Right forelimb (tissue), 1 donor: ENCODE results near the gene UBASH3B.

Experiments used
- DNase-seq: peaks from one replicate; pipeline ENCODE4 v3.0.0-alpha.2; 2018

Gene UBASH3B

DNA sequence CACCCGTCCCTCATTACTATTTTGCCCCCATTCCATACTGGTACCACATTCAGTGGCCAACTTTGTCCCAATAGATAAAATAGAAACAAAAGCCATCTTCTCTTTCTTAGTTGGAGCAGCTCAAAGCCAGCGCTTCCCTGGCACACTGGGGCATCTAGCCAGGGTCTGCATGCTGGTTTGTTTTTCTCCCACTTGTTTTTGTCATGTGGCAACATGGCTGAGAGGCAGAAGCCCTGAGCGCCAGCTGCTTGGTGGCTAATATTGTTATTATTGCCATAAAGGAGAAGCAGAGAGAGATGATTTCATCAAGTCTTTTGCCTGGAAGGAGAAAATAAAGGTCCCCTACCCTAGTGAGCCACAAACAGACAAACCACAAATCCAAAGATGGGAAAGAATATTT is 134.4 kb downstream of the UBASH3B start:
- no peak for DNase-seq

DNA sequence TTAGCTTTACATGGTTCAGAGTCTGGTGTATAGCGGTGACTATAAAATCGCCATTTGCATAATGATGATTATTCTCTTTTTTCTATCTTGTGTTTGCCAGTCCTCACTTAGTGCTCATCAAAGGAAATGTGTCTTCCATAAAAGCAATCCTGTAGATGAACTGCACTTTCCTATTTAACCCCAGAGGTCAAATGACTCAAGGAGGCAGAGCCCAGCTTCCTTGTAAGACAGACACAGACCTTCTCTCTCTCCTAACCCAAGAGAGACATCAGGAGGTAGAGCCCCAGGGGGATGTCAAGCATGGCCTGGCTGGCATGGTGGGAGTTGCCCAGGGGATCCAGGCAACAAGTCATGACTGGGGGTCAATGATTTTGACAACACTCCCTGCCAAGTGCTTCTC is 135.9 kb downstream of the UBASH3B start:
- DNase-seq = no peak

DNA sequence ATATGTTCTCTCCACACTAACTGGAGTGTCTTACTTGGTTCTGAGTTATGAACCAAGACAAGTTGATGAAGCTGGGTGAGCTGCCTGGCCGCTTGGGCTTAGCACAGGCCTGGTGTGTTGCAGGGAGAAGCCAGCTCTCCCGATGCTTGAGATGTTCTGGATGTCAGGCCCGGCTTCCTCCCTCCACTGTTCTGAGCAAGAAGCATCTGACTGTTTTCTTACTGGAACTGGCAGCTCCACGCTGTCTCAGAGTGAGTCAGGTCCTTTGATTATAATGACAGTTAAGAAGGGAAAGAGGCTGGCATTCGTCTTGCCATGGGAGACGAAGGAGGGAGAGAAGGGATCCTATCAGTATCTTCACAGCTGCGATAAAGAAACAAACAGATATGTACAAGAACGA is 136.3 kb downstream of the UBASH3B start:
- no peak for DNase-seq

DNA sequence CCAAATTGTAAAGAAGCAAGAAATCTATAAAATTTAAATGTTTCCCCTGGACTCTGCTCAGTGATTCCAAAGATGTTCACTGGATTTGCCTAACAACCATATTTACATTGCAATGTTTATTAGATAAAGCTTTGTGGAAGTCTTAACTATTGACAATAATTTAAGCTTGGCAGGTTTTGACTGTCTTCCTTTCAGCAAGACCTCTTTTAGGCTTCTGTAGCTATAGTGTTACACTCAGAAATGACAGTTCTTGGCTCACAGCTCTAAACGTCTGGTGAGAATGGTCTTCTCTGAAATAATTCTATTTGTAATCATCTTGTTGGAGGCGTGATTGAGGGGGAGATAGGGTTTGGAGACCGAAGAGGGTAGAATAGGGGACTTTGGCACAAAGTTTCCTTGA is 138.0 kb downstream of the UBASH3B start:
- no peak for DNase-seq

DNA sequence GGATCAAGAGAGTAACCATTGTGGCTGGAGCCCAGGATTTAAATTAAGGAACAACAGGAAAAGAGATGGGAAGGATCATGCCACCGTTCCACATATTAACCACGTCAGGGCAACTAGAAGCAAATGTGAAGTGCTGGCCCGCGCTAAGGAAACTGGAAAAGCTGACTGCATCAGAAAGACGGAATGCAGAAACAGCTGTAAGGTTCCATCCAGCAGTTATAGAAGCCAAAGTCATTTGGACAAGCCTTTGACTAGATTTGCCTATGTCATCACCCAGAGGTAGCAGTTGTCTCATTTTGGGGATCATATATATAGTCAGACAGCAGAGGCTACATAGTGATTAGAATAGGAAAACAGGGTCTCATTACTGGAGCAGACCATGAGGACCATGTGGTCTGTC is 139.8 kb downstream of the UBASH3B start:
- no peak for DNase-seq

DNA sequence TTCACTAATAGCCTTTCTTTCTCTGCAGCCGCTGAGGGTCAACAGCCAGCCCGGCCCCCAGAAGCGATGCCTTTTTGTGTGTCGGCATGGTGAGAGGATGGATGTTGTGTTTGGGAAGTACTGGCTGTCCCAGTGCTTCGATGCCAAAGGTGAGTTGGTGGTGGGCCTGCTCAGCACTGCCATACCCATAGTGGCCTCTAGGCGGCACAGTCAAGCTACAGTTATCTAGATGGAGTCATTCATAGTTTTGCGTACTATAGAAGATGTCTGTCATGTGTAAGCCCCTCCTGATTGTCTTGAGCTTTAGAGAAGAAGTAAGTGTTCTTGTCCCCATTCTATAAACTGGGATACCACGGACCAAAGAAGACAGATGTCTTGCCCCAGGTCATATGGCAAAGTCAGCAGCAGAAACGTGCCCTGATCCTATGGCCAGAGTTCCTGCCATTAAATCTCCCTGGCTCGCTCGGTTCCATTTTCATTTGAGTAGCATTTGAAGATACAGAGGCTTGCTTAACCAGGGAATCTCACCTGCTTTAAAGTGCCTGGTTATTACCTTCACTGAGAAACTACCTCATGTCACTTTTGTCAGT is 140.7 kb downstream of the UBASH3B start:
- no peak for DNase-seq

DNA sequence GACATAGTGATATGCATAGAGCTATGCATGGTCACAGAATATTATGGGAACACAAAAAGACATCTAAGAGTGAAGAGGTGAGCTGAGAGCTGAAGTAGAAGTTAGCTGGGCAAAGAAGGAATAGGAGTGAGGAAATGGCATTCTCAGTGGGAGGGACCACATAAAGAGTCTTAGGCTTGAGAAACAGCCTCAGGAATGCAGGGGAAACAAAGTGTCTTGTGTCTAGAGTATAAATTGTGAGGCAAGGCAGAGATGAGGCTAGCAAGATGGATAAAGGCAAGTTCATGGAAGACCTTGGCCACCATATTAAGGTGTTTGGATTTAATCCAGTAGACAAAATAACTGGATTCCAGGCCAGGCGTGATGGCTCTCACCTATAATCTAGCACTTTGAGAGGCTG is 142.1 kb downstream of the UBASH3B start:
- DNase-seq = no peak

DNA sequence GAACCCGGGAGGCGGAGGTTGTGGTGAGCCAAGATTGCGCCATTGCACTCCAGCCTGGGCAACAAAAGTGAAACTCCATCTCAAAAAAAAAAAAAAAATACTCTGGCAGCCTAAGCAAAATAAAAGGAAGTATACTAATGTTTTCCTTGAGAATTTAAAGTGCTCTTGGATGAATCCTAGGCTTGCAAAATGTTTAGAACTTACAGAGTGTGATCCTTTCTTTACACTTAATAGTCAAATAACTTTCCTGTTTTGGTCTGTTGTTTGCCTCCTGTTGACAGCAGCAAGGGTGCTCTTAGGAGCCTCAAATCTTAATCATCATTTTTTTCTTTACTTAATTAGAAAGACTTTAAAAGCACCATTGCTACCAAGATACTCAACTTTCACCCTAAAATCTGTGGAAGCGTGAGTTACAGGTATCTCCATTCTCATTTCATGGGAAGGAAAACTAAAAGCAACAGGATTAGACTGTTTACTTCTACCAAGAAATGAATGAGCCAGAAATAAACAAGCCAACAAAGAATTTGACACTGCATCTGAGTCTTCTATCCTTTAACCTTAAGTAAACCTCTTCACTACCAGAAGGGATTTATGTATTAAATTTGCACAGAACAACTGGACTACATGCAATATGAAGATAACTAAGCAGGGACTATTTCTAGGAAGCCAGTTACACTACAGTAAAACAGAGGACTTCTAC is 144.0 kb downstream of the UBASH3B start:
- no peak for DNase-seq

DNA sequence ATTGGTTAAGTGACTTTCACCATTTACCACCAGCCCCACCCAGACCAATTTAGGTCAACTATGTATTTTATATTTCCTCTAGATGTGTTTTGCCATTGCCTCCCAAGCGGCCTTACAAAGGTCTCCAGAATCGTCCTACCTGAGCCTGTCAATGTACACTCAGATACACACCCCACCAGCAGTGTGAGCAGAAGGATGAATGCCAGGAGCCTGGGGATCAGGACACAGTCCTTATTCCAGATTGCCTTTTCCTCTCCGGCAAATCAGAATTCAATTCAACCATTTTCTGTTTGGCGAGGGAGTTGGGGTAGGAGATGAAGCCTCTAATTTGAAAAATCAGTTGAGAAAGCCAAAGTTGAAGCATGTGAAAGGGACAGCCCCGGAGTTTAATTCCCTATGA is 147.4 kb downstream of the UBASH3B start:
- DNase-seq = no peak

DNA sequence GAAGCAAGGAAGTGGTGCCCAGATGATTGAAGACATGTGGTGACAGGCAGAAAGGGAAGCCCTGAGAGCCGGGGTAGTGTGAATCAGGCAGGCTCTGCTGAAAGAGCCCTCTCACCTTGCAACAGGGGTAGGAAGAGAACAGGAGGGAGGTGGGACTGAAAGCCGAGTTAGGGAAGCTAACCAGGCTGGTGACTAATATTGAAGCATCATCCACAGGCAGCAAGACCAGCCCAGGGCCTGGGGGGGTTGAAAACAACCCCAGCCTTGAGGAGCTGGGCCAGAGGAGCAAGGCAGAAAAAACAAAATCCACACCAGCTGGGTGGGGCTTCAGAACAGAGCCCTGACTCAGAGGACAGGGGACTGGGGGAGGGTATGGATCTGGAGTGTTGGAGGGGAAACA is 147.8 kb downstream of the UBASH3B start:
- no peak for DNase-seq

DNA sequence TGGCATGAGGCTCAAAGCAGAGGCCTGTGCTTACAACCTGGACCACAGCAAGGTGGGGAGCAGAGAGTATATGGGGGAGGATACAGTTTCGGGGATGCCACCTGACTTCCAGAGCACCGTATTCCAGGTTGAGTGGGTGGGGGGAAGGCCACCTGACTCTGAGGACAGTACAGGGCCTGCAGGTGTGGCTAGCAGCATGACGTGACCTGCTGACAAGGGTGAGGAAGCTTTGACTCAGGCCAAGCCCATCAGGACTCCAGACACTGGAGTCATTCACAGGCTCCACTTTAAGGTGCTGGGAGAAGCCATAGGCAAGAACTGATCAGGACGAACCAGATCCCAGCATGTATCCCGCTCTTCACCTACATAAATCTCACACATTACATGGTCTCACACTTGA is 148.2 kb downstream of the UBASH3B start:
- no peak for DNase-seq

DNA sequence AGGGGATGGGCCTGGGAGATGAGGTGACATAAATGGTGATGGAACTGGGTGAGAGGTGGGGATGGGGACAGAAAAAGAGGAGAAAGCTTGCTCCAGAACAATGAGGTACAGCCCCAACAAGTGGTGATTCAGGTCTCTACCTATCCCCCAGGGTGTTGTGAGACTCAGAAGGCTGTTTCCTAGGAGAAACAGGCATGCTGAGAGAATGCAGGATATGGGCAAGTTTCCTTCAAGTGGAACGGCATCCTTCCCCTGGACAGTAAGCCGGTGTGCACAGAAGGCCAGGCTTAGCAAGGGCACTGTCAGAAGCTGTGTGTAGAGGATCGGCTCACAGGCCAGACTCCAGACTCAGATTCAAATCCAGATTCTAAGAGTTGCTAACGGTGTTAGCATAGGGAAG is 148.6 kb downstream of the UBASH3B start:
- no peak for DNase-seq

DNA sequence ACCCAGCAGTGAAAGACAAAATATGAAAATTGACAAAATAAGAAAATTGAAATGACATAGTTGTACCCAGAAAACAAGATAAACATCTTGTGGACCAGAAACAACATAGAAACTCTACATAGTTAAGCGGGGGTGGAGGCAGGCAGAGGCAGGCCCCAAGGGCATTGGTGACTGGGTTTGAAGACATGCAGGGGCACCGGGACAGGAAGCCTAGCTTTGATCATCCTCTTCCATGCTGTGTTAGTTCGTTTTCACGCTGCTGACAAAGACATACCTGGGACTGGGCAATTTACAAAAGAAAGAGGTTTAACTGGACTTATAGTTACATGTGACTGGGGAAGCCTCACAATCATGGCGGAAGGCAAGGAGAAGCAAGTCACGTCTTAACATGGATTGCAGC is 149.3 kb downstream of the UBASH3B start:
- DNase-seq = no peak

DNA sequence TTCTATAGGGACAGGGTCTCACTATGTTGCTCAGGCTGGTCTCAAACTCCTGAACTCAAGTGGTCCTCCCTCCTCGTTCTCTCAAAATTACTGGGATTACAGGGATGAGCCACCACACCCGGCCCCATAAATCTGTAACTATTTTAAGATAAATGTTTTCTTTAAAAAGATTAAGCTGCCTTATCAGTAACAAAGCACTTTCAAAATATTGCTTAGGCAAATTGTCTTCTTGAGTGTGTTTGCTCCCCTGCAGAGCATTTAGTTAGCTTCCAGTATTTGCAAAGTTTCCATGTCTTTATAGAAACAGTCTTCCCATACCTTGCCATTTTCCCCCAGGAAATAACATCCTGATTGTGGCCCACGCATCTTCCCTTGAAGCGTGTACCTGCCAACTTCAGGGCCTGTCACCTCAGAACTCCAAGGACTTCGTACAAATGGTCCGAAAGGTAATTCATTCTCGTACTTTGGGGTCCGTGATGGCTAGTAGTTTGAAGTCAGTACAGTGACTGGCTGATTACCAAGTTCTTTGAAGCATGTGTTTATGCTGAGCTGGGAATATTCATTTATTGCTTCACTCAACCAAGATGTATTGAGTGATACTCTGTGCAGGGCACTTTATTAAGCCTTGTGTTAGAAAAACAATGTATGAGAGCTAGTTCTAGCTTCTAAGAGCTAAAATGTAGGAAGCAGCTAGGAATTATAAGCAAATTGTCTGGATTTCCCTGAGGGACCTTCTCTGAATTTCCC is 152.4 kb downstream of the UBASH3B start:
- no peak for DNase-seq

DNA sequence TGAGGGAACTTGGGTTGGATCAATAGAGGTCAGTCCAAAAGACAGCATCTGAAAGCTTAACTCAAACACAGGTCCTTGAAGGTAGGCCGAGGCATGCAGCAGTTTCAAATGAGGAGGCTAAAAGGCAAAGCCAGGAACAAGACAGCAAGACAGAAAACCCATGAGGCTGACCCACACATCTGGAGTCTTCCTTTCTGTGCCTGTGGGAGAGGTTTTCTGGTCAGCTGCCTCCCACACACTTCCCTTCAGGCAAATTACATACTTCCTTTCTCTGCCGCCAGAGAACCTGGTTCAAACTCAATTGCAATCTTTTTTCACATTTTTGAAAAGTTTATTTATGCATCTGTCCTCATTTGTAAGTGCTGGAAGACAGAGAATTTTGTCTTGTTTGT is 153.0 kb downstream of the UBASH3B start:
- peak; percentile 60 for DNase-seq

DNA sequence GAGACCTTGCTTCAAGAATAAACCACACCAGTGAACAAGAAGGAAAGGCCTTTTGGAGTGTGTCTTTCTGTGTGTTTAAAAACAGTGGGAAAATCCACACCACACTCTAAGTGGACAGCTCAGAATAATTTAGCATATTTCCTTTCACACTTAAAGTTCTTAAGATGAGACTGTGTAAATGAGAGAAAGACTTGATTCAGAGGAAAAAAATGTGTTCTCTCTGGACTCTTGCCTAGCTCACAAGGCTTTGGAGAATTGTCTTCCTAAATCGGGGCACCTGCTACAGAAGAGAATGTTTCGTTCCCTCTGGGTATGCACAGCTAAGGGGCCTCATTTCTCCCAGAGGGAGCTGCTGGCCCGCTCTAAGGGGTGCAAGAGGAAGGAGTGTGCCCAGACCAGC is 154.3 kb downstream of the UBASH3B start:
- DNase-seq = no peak

DNA sequence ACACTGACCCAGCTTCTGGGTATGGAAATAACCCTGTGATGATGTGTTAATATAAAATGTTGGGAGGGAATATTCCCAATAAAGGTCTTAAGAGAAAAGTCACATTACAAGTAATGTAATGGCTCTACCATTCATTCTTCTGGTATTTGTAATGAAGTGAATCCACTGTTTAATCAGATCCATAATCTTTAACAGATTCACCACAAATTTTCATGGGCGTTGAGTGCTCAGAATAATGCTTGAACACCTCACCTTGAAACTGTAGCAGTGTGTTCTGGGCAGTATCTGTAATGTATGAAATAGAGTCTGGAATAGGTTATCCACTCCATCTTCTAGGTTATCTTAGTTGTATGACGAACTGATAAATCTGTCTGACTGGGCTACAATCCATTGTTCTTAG is 156.2 kb downstream of the UBASH3B start:
- no peak for DNase-seq

DNA sequence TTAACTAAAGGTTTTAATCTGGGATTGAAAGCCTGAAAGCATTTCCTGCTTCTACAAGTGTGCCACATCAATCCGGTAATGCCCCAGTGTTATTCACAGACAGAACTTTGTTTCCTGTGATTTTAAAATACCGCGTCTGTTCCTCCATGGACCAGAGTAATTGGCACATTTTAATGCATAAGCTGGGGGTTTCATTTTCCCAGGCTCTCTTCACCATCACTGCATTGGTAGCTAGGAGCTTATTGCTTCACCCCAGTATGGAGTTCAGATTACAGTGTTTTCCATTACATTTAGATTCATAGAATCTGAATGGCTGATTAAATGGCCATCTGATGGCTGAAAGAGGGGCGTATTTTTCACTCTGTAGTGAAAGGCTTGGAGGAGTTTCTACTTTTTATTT is 157.1 kb downstream of the UBASH3B start:
- DNase-seq = no peak

DNA sequence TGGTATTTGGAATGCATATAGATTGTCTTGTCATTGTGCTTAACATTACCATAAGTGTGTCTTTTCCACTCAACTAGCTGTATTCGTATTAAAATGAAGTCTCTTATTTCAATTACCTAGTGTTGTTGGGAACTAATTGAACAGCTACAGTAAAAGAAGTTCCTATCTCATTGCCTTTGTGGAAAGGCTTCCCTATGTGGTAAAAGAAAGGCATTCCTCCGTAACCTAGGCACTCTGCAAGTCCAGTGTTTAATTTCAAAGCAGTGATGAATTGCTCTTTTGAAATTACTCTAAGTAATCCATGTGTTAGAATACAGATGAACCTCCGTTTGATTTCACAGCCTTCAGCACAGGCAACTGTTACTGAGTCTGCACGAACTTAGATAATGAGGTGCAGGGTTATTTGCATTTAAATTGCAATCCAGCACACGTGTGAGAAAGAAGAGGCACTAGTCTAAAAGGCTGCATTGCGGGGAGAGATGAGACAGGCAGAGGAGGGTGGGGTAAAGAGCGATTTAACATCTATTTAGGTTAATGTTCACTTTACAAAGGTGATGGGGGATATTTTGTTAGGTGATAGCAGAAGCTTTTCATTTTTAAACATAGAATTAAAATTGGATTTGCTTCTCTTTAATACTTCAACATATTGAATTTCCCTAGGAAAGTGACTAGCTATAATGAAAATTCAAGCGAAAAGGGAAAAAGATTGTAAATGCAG is 157.8 kb downstream of the UBASH3B start:
- DNase-seq = no peak

DNA sequence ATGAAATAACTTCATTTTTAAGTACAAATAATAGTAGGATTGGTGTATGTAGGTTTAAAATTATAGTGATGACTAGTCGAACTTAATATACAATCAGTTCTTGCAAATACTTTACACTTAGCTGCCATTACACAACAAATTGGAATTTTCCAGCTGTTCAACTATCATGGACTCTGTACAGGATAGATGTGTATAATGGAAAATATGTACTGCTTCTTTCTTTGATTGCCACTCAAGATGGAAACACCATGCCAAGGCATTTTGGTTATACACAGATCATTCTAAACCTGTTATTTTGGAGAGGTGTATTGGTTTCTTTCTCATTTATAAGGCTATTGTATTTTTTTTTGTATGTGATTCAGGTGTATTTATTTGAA is 158.4 kb downstream of the UBASH3B start:
- DNase-seq = no peak

DNA sequence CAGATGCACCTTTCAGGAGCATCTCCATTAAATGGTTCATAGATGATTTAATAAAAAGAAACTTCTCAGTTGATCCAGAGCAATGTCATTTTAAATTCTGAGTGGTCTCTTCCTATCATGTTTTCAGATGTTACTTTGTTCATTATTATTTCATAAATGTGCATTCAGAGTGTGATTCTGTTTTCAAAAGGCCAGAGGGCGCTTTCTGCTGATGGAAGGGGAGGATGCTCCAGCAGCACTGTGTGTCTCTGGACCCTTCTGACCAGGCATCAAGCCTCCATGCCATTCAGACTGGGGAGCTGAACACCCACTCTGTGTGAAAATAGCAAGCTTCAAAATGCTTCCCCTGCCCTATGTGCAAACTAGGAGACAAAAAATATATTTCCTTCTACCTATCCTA is 158.9 kb downstream of the UBASH3B start:
- DNase-seq = no peak

DNA sequence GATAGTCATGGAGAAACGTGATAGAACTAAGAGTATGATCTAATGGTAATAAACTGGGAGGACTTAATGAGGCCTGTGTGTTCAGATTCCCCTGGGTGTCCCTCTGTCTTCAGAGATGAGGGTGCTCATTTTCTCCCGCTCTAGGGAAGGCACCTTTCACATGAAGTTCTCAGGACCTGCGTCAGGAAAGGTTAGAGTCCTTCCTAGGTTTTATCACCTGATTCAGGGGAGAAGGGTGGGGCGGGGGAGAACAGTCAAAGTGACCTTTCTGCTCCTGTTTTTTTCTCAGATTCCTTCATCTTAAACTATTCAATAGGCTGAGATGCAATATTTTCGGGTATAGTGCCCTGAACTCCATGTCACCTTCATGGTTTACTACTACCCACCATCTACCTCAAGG is 160.4 kb downstream of the UBASH3B start:
- DNase-seq = no peak

DNA sequence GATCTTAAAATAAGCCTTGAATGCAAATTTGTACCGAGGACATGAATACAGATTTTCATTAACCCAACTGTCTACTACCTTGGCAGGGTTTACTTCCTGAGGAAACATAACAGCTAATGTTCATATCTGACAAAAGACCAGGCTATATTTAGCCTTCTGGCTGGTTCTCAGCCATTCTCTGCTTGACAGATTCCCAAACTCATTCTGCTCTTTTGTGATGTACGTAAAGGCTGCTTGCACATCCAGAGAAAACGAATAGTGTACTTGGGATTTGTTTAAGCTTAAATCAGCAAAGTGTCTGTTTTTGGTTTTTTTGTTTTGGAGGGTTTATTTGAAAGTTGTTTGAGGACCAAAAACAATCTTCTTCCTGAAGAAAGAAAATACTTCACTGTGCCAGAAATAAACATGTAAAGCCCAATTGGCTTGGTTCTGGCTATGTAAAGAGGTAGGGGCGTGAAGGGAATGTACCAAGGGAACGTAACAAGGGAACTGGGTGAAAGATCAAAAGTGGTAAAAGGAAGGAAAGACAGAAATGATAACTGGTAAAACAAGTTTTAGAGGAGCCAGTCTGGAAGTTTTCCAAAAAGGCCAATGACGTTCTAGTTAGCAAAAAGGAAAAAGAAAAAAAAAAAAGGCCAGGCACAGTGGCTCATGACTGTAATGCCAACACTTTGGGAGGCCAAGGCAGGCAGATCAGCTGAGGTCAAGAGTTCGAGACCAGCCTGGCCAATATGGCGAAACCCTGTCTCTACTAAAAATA is 161.4 kb downstream of the UBASH3B start:
- DNase-seq = no peak
